ENCODE measurements around the gene BBC3.
"Not testable (repeated sequence)": the region's sequence is repeated elsewhere in the genome, so short reads cannot be mapped to it uniquely, and the experiment has no call there.

Gene BBC3

DNA sequence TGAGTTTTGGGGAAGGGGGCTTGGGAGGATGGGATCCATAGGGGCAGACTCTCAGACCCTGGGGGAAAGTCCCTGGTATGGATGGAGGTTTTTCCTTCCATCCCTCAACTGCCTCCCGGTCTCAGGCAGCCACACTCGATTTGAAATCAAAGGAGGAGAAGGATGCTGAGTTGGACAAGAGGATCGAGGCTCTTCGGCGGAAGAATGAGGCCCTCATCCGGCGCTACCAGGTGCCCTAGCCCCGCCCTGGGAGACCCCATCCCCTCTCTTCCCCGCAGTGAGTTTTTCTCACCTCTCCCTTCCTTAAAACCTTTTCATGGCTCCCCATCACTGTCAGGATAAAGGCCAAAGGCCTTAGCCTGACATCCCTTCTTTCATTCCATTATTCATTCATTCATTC lies 27.4 kb upstream of the BBC3 start:
- DNase-seq (ENCODE audit: low read depth, low spot score), result no peak

DNA sequence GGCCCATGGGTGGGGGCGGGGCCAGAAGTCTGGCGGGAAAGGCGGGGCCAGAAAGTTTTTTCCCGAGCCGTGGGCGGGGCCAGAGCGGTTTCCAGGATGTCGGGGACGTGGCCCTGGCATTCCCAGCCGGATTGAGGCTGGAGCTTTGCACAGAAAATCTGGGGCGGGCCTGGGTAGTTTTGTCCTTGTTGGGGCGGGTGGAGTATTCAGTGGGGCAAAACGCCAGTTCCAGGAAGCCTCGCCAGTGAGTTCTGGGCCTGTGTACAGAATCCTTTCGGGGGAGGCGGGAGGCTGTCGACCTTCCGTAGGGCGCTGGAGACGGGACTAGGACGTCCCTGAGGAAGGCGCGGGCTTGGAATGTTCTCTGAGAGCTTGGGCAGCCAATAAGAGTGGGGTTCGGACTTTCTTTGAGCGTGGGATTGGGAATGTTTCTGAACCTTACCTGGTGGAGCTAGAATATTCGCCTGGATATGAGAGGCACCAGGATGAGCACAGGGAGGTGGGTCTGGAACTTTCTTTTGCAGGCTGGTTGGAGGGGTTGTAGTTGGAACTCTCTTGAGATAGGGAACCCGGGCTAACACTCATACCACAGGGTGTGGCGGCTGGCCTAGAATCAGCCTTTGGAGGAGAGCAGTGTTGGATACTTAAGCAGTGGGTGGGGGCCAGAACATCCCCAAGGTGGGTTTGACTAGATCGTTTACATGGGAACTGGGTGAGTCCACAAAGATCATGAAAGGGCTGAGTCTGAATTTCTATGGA lies 26.6 kb upstream of the BBC3 start:
- DNase-seq (ENCODE audit: low read depth, low spot score), result no peak

DNA sequence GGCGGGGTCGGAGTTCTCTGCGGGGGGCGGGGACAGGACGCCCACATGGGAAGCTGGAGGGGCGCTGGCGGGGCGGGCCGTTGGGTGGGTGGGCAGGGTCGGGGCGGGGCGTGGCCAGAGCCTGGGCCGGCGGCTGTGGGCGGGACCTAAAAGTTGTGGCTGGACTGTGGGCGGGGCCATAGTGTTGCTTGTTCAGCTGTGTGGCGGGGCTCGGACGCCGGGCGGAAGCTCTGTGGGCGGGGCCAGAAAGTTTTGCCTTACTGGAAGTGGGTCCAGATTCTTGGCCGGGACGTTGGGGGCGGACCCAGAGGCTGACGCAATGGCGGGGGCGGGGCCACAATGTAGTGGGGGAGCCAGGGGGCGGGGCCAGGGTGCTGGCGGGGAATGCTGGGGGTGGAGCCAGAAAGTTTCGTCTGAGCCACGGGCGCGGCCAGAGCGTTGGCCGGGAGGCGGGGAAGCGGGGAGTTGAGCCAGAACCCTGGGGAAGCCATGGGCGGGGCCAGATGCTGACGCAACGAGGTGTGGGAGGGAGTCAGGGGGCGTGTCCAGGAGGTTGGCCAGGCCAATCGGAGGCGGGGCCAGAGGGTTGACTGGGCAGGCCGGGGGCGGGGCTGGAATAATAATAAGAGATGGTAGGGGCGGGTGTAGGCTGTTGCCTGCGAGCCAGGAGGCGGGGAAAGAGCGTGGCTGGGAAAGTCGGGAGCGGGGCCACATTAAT lies 25.9 kb upstream of the BBC3 start:
- DNase-seq (ENCODE audit: low read depth, low spot score), result peak; percentile 97

DNA sequence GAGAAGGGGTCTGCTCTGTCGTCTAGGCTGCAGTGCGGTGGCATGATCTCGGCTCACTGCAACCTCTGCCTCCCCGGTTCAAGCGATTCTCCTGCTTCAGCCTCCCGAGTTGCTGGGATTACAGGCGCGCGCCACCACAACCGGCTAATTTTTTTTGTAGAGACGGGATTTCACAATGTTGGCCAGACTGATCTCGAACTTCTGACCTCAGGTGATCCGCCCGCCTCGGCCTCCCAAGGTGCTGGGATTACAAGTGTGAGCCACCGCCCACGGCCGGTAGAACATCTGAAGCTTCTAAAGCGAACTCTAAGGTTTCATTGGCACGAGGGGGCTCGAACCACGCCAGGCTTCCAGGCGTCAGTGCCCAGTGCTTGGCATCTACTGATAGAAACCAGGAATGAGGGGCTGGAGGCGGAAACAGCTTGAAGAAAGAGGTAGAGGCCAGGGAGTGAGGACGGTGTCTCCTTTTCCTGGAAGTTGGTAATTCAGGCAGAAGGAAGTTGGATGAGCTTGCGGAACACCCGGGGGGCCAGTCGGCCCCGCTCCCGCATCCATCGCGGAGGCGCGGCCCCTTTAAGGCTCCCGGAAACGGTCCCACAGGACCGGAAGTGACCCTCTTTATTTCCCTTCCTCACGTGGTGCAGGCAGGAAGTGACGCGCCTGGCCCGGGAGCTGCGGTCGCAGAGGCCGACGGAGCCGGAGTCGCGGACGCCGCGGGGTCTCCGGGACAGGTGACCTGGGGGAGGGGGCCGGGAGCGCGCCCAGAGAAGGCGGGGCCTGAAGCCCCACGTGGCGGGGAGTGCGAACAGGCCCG lies 25.1 kb upstream of the BBC3 start, which contains the start of gene CCDC9:
Gene CCDC9 (plus strand): TSS at position 647 of the 814 bp plus-strand sequence. CDS start 1,876 bp downstream, outside the sequence.
- DNase-seq (ENCODE audit: low read depth, low spot score), result peak; percentile 86

DNA sequence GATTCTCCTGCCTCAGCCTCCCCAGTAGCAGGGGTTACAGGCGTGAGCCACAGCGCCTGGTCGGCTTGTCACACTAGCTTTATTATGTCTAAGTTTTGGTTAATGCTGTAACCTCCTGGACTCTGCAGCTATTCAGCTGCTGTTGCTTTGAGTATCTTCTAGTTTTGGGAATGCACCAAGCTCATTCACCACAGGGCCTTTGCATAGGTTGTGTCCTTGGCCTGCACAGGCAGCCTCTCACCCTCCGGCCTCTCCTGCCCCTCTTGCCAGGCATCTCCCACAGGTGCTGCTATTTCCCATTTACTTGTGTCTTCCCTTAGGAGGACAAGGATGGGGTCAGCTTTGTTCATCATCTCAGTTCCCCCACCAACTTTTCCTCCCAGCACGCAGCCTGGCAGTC lies 23.0 kb upstream of the BBC3 start:
- no peak for DNase-seq (ENCODE audit: low read depth, low spot score)

DNA sequence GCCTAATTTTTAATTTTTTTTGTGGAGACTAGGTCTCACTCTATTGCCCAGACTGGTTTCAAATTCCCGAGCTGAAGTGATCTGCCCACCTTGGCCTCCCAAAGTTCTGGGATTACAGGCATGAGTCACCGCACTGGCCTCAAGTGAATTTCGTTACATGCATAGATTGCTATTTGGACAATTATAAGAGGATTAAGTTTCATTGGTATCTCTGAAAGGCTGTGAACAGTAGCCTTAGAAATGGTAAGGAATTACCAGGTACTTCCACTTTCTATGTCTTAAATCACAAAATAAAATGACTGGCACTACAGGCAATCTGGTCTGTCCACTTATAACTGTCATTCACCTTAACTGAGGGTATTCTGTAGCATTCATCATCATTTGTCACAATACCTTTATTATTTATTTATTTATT lies 22.5 kb upstream of the BBC3 start:
- DNase-seq (ENCODE audit: low read depth, low spot score), result no peak

DNA sequence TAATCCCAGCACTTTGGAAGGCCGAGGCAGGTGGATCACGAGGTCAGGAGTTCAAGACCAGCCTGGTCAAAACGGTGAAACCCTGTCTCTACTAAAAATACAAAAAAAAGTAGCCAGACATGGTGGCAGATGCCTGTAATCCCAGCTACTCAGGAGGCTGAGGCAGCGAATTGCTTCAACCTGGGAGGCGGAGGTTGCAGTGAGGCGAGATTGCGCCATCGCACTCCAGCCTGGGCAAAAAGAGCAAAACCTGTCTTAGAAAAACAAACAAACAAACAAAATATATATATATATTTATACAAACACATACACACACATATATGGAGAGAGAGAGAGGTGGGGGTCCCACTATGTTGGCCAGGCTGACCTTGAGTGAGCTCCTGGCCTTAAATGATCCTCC lies 22.0 kb upstream of the BBC3 start:
- not testable (repeated sequence) for DNase-seq (ENCODE audit: low read depth, low spot score)

DNA sequence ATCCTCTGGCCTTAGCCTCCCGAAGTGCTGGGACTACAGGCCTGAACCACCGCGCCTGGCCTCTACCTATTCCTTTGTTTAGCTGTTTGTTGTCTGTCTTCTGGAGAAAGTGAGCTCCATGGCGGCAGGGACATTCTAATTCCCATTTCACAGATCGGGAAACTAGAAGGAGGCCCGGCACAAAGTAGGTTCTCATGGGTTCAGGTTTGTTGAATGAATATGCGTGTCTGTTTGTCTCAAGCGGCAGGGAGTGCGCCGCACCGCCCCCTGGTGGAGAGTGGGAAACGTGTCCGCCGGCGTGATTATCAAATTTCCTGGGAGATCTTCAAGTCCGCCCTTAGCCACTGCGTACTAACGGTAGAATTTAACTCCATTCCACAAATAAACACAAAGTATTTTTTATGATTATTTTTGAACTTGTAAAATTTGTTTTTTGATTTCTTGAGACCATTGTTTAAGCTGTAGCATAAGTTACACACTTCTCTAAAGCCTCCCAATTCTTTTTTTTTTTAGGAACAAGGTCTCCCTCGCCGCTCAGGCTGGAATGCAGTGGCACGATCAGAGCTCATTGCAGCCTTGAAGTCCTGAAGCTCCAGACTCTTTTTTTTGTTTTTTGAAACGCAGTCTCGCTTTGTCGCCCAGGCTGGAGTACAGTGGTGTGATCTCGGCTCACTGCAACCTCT lies 16.4 kb upstream of the BBC3 start:
- peak; percentile 67 for DNase-seq (ENCODE audit: low read depth, low spot score)

DNA sequence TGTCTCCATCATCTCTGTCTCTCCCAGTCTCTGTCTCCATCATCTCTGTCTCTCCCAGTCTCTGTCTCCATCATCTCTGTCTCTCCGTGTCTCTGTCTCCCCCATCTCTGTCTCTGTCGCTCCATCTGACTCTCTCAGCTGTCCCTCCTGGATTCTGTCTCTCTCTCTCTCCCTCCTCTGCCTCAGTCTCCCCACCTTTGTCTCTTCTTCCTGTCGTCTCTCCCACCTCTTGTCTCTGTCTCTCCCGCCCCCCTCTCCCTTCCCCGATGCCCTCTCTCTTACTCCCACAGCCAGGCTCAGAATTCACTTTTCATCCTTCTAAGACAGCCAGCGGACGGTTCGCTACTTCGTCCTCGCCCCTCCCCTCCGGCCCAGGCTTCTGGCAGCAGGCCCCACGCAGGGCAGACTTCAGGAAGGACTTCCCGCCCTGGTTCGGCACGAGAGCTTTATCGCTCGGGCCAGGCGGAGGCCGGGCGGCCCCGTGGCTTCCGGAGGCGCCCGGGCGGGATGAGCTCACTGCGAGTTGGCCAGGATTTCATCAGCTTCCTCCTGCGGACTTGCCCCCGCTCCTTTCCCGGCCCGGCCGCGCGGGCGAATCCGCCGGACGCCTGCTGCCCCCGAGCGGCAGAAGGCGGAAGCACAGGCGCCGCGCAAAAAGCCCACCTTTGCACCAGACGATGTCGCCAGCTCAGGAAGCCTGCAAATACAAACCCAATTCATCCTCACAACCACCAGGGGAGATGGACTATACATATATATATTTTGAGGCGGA lies 13.0 kb upstream of the BBC3 start:
- peak; percentile 71 for DNase-seq (ENCODE audit: low read depth, low spot score)

DNA sequence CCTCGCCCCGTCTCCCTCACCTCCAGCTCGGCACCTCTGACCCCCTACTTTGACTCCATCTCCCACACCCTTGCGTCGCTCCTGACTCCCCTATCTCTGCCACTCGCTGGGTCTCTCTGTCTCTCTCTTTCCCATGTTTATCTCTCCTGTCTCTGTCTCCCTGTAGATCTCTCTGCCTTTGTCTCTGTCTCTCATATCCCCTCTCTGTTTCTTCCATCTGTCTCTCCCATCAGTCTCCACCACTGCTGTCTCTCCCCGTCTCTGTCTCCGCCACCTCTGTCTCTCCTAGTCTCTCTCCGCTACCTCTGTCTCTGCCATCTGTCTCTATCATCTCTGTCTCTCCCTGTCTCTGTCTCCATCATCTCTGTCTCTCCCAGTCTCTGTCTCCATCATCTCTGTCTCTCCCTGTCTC lies 12.4 kb upstream of the BBC3 start:
- no peak for DNase-seq (ENCODE audit: low read depth, low spot score)

DNA sequence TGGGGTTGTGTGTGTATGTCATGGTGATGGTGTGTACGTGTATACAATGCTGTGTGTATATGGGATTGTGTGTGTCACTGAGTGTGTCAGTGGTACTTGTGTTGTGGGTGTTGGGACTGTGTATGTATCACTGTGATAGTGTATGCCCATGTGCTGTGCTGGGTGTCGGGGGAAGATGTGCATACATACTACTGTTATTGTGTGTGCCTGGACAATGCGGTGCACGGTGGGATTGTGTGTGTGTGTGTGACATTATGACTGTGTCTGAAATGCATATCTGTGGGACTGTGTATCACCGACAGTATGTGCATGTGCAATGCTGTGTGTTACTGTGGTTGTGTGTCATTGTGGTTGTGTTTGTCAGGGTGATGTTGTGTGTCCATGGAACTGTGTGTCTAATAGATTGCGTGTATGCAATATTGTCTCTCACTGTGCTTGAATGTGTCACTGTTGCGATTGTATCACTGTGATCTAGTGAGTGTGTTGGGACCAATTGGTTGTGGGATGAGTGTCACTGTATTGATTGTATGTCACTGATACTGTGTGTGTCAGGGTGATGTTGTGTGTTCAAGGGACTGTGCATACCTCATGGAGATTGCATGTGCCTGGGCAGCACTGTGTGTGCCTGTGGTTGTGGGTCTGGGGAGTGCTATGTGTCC lies 11.0 kb upstream of the BBC3 start:
- no peak for DNase-seq (ENCODE audit: low read depth, low spot score)

DNA sequence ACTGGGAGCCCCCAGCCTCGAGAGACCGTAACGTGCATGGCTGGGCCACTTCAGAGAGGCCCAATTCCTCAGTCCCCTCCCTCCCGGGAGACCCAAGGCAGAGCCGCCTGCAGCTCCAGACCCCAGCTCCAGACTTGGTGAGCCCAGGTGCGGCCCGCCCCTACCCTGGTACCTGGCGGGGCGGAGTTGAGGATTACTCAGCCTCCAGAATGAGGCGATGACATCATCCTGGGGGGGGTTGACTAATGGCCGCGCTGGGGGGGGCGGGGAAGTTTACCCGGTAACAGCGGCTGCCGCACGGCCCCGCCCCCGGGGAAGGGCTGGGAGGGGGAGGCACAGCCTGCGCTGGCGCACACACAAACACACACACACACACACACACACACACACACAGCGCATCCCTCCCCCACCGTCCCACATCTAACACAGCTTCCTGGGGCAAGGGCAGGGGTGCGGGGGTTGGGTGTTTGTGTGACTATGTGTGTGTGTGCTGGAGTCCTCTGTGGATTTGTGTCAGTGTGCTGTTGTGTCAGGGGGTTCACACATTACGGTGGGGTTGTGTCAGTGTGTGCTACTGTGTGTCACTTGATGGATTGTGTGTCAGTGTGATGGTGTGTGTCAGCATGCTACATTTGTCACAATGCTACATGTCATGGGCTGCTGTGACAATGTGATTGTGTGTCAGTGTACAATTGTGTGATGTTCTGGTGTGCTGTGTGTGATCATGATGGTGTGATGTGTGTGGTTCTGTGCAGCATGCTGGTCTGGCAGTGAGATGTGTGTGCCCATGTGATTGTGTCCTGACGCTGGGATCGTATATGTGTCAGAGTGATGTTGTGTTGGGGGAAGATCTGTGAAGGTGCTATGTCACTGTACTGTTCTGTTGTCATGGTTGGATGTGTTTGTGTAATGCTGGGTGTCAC lies 10.3 kb upstream of the BBC3 start:
- peak; percentile 72 for DNase-seq (ENCODE audit: low read depth, low spot score)

DNA sequence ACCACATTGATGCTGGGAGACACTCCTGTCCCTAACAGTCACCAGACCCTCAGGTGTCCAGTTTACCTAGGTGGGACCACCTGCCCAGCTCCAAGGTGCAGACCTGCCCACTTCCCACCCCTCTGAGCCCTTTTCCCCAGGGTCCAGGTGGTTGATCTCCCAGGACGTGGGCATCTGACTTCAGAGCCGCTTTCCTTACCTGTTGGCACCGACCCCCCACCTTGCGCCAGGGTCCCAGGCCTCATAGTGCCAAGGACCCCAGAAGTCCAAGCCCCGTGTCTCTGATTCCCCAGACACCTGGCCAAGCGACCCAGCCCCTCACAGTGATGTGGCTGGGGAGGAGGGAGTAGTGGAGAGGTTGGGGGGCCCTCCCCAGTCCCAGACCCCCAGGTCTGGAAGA lies 9.6 kb upstream of the BBC3 start:
- DNase-seq (ENCODE audit: low read depth, low spot score), result no peak

DNA sequence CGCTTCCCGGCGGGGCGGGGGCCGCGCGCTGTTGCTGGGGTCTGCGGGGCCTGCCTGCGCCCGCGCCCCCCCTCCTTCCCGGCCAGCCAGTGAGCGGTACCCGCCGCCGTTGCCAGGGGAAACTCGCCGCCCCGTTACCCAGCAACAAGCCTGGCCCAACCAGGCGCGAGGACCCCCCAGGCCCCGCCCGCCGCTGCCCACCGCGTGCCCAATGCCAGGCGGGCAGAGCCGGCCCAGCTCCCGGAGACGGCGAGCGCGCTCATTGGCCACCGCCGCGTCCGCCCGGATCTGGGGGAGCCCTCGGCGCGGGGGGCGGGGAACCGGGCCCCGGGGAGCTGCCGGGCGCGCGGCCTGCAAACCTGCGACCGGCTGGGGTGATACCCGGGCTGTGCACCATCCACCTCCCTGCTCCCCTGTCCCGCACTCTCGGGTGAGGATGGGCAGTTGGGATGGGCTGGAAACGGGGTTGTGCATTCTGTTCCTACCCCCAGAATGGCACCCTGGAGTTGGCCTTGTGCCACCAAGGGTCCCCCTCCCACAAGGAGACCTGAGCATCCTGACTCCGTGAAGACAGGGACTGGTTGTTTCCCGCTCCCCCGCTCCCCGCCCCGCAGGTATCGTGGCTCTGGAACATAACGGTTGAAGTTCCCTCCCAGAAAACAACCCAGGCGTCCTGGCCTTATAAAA lies 8.8 kb upstream of the BBC3 start:
- DNase-seq (ENCODE audit: low read depth, low spot score), result no peak

DNA sequence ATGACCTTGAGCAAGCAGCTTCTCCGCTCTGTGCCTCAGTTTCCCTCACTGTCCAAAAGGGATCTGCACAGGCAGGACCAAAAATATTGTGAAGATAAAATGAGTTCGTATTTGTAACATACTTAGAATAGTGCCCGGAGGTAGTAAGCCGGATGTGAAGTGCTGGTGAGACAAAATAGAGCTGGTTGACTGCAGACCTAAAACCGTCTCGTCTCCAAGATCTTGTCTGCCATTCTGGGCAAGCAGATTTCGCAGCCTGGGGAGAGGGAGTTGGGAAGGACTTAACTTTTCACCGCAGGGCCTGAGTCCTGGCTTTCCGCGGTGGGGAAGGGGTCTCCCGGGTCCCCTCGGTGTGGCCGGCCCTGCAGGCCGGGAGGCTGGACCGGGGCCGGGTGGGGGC lies 8.2 kb upstream of the BBC3 start:
- DNase-seq (ENCODE audit: low read depth, low spot score), result no peak

DNA sequence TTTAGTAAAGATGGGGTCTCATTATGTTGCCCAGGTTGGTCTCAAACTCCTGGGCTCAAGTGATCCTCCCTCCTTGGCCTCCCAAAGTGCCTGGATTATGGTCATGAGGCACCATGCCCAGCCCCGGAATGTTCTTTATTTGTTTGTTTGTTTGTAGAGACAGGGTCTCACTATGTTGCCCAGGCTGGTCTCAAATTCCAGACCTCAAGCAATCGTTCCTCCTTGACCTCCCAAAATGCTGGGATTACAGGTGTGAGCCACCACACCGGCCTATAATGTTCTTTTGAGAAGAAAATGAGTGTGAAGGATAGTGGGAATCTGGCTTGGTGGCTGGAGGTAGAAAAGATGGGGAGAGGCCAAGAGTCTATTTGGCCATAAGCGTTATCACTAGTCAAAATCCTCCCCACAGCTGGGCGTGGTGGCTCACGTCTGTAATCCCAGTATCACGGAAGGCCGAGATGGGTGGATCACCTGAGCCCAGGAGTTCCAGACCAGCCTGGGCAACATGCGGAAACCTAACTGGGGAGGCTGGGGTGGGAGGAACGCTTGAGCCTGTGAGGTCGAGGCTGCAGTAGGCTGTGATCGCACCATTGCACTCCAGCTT lies 5.2 kb upstream of the BBC3 start:
- DNase-seq (ENCODE audit: low read depth, low spot score), result no peak

DNA sequence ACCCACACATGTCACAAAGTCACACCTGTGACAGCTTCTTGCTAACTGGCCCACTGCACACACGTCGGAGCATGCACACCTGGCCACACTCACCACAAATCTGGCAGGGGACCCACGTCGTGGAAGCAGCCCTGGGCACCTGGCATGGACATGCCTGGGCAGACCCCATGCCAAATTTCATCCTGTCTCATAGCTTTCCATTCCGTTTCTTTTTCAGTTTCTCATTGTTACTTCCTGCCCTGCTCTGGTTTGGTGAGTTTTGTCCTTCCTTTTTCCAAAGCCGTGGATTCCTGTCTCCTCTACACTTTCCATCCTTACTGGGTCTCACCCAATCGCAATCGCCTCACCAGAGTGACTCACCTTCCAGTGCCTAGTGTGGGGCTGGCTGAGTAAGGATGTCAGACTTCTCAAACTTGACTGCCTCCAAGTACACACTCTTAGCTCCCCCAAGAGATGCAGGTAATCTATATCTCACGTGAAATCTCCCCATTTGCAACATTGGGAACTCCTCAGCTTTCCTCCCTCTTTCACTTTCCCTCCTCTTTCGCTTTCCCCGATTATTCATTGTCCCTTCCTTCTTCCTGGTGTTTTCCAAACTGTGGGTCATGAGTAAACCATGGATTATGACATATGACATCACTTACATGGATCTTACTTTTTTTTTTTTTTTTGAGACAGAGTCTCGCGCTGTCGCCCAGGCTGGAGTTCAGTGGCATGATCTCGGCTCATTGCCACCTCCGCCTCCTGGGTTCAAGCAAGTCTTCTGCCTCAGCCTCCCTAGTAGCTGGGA lies 1.6 kb upstream of the BBC3 start:
- DNase-seq (ENCODE audit: low read depth, low spot score), result no peak
